ENCODE data around the gene SGK1.
"Not testable (repeated sequence)": the region's sequence is repeated elsewhere in the genome, so short reads cannot be mapped to it uniquely, and the experiment has no call there.

Gene SGK1

DNA sequence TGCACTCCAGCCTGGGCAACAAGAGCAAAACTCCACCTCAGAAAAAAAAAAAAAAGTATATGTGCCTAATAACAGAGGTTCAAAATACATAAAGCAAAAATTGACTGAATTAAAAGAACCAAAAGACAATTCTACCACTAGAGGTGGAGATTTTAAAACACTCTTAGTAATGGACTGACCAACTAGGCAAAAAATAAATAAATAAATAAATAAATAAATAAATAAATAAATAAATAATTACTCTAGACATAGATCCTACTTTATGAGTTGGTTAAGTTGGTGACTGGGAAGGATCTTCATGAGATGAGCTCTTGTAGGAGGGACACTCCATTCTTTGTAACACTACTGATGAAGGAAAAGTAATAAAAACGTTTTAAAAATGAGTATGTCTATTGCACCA lies 113.9 kb downstream of the SGK1 start:
- no peaks in the 10 kb centered on the region for H3K36me3 ChIP-seq (ENCODE audit: insufficient read depth)
- TF ChIP-seq, protein P1, sequence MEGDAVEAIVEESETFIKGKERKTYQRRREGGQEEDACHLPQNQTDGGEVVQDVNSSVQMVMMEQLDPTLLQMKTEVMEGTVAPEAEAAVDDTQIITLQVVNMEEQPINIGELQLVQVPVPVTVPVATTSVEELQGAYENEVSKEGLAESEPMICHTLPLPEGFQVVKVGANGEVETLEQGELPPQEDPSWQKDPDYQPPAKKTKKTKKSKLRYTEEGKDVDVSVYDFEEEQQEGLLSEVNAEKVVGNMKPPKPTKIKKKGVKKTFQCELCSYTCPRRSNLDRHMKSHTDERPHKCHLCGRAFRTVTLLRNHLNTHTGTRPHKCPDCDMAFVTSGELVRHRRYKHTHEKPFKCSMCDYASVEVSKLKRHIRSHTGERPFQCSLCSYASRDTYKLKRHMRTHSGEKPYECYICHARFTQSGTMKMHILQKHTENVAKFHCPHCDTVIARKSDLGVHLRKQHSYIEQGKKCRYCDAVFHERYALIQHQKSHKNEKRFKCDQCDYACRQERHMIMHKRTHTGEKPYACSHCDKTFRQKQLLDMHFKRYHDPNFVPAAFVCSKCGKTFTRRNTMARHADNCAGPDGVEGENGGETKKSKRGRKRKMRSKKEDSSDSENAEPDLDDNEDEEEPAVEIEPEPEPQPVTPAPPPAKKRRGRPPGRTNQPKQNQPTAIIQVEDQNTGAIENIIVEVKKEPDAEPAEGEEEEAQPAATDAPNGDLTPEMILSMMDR (conservative IDR thresholded peaks at IDR 0.05; ENCODE audit: low read depth, low read length): no peak
- no peak overlapping the region for H3K27ac ChIP-seq
- H4K20me1 ChIP-seq (ENCODE audit: insufficient read depth): no peaks in the 10 kb centered on the region
- H3K4me2 ChIP-seq: no peak overlapping the region
- H3K4me3 ChIP-seq (IDR thresholded peaks at IDR 0.05; ENCODE audit: insufficient read depth, low read depth, low read length): no peak overlapping the region
- no peaks in the 10 kb centered on the region for H3K79me2 ChIP-seq (ENCODE audit: insufficient read depth, low read depth)
- H3K9ac ChIP-seq: no peak overlapping the region
- no peaks in the 10 kb centered on the region for H3K27me3 ChIP-seq (ENCODE audit: insufficient read depth, low read depth)
- H3K4me1 ChIP-seq (ENCODE audit: low read depth, poor library complexity, severe bottlenecking): no peaks in the 10 kb centered on the region
- no peak overlapping the region for H2AFZ ChIP-seq (ENCODE audit: low read depth)

DNA sequence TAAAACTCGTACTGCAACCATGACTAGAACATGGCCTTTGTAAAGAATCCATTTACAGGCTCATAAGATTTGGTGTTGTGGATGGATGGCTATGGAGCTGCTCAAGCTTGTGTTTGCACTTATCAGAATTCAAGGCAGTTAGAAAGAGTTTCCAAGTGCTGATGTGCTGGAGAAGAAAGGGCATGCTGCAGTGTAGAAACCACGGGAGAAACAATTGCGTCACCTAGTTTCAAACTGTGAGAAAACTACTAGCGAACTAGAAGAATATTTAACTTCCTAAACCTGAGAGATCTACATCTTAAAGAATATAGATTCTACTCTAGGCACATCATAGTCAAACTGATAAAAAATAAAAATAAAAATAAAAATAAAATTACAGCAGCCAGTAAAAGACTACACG lies 116.2 kb downstream of the SGK1 start:
- no peak overlapping the region for H3K4me3 ChIP-seq (IDR thresholded peaks at IDR 0.05; ENCODE audit: insufficient read depth, low read depth, low read length)
- peaks cover 8% of the 10 kb centered on the region for H3K4me1 ChIP-seq (ENCODE audit: low read depth, poor library complexity, severe bottlenecking)
- H3K36me3 ChIP-seq (ENCODE audit: insufficient read depth): no peaks in the 10 kb centered on the region
- H4K20me1 ChIP-seq (ENCODE audit: insufficient read depth): no peaks in the 10 kb centered on the region
- no peak overlapping the region for H2AFZ ChIP-seq (ENCODE audit: low read depth)
- no peak overlapping the region for H3K9ac ChIP-seq
- no peaks in the 10 kb centered on the region for H3K27me3 ChIP-seq (ENCODE audit: insufficient read depth, low read depth)
- no peaks in the 10 kb centered on the region for H3K79me2 ChIP-seq (ENCODE audit: insufficient read depth, low read depth)
- TF ChIP-seq, protein P1 (conservative IDR thresholded peaks at IDR 0.05; ENCODE audit: low read depth, low read length): no peak
- H3K27ac ChIP-seq: no peak overlapping the region
- no peak overlapping the region for H3K4me2 ChIP-seq

DNA sequence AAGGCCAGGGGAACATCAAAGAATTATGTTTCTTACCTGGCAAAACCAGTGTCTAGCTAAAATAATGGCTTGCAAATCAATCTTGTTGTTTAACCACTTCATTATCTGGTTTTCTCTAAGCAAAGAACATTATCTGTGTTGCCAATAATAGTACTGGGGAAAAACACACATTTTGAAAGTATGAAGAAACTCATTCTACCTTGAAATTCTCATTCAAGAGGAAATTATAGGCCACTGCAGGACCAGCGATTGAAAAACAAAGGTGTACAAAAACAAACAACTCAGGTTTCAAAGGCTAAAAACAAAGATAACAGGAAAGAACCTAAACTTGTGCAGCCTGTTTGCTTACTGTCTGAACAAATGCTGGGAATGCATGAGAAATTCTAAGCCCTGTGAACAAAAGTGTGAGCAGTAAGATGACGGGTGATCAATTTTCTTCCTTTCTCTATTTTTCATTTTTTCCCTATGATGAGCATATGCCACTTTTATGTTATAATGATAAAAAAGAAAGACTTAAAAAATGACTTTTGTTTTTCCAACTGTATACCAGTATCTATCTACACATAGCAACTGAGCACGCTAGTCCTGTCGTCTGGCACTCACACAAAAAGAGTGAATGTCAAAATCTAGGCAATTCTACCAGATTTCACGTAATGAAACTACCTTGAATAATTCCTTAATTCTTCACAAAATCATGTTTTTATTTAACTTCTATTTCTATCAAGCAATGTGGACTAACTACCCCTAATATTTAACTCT lies 117.9 kb downstream of the SGK1 start:
- Histone ChIP-seq H3K9ac (no peak overlapping the region), H3K4me3 (IDR thresholded peaks at IDR 0.05; ENCODE audit: insufficient read depth, low read depth, low read length) (no peak overlapping the region), H3K27me3 (ENCODE audit: insufficient read depth, low read depth) (no peaks in the 10 kb centered on the region), H3K4me2 (no peak overlapping the region), H2AFZ (ENCODE audit: low read depth) (no peak overlapping the region), H3K79me2 (ENCODE audit: insufficient read depth, low read depth) (no peaks in the 10 kb centered on the region), H3K36me3 (ENCODE audit: insufficient read depth) (no peaks in the 10 kb centered on the region), H3K4me1 (ENCODE audit: low read depth, poor library complexity, severe bottlenecking) (peaks cover 25% of the 10 kb centered on the region), H4K20me1 (ENCODE audit: insufficient read depth) (no peaks in the 10 kb centered on the region), H3K27ac (no peak overlapping the region)
- TF ChIP-seq, protein P1 (conservative IDR thresholded peaks at IDR 0.05; ENCODE audit: low read depth, low read length): no peak

DNA sequence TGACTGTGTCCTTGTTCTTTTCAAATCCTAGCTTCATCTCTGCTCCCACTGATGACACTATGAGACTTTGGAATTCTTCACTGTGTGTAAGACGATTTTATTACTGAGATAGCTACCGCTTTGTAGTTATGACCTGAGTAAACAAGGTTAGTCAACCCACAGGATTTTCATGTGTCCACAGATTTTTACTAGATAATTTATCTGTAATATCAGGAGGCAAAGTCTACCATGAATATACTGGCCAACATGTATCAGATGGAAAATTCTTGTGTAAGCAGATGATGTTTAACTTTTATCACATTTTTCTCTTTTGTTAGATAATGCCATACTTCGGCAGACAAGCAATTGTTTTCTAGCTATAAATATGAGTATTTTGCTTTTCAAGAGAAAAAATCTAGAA lies 119.8 kb downstream of the SGK1 start:
- Histone ChIP-seq H3K79me2 (ENCODE audit: insufficient read depth, low read depth) (no peaks in the 10 kb centered on the region), H3K27ac (no peak overlapping the region), H3K4me1 (ENCODE audit: low read depth, poor library complexity, severe bottlenecking) (peaks cover 27% of the 10 kb centered on the region), H3K27me3 (ENCODE audit: insufficient read depth, low read depth) (no peaks in the 10 kb centered on the region), H3K36me3 (ENCODE audit: insufficient read depth) (no peaks in the 10 kb centered on the region), H2AFZ (ENCODE audit: low read depth) (no peak overlapping the region), H3K4me2 (no peak overlapping the region), H3K9ac (no peak overlapping the region), H3K4me3 (IDR thresholded peaks at IDR 0.05; ENCODE audit: insufficient read depth, low read depth, low read length) (no peak overlapping the region), H4K20me1 (ENCODE audit: insufficient read depth) (no peaks in the 10 kb centered on the region)
- TF ChIP-seq, protein P1 (conservative IDR thresholded peaks at IDR 0.05; ENCODE audit: low read depth, low read length): no peak

DNA sequence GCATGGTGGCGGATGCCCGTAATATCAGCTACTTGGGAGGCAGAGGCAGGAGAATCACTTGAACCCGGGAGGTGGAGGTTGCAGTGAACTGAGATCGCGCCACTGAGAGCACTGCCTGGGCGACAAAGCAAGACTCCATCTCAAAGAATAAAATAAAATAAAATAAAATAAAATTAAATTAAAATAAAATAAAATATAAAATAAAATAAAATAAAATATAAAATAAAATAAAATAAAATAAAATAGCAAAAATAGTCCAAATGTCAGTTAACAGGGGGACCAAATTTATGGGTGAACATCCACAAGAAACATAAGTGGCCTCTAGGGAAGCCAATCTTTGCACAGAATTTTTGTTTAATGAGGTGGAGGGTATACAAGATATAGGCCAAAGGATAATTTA lies 120.2 kb downstream of the SGK1 start:
- not testable (repeated sequence) for H3K36me3 ChIP-seq (ENCODE audit: insufficient read depth); H3K9ac ChIP-seq; H3K27me3 ChIP-seq (ENCODE audit: insufficient read depth, low read depth); H4K20me1 ChIP-seq (ENCODE audit: insufficient read depth); H2AFZ ChIP-seq (ENCODE audit: low read depth); H3K27ac ChIP-seq; H3K4me3 ChIP-seq (IDR thresholded peaks at IDR 0.05; ENCODE audit: insufficient read depth, low read depth, low read length); H3K4me2 ChIP-seq; H3K79me2 ChIP-seq (ENCODE audit: insufficient read depth, low read depth)
- H3K4me1 ChIP-seq (ENCODE audit: low read depth, poor library complexity, severe bottlenecking): peaks cover 30% of the 10 kb centered on the region

All from KMS-11 (cell line).